H9 (cell line): ENCODE data around the gene NT5DC1. TPM values are rescaled to one million over a fixed set of nuclear protein-coding genes. Genes with fewer than 3 reads are reported as not detected.

Experiments
- DNase-seq: peaks from one replicate; pipeline ENCODE4 v3.0.0-alpha.2; 2017
- H2AFZ ChIP-seq: one replicate; pipeline ENCODE4 v1.6.1; 2013; ENCODE audit warnings: mild to moderate bottlenecking, low read length, control low read depth, moderate library complexity
- H2AK5ac ChIP-seq: 2 replicates; pipeline ENCODE4 v1.6.1; 2013; ENCODE audit warnings: low read length, control low read depth, mixed read lengths; ENCODE audit not compliant: insufficient read length
- H2BK120ac ChIP-seq: one replicate; pipeline ENCODE4 v1.6.1; 2013; ENCODE audit warnings: low read depth, mild to moderate bottlenecking, low read length, control low read depth, inconsistent platforms; ENCODE audit not compliant: poor library complexity, severe bottlenecking
- H2BK12ac ChIP-seq: 2 replicates; pipeline ENCODE4 v1.6.1; 2013; ENCODE audit warnings: low read length, control low read depth, mixed read lengths, low read depth; ENCODE audit not compliant: insufficient read length
- H2BK15ac ChIP-seq: 2 replicates; pipeline ENCODE4 v1.6.1; 2013; ENCODE audit warnings: low read depth, low read length, control low read depth
- H2BK20ac ChIP-seq: one replicate; pipeline ENCODE4 v1.6.1; 2013; ENCODE audit warnings: low read depth, mild to moderate bottlenecking, low read length, control low read depth, inconsistent platforms; ENCODE audit not compliant: poor library complexity, severe bottlenecking
- H2BK5ac ChIP-seq: 2 replicates; pipeline ENCODE4 v1.6.1; 2013; ENCODE audit warnings: low read length, control low read depth, mixed read lengths; ENCODE audit not compliant: insufficient read length
- H3K14ac ChIP-seq: 2 replicates; pipeline ENCODE4 v1.6.1; 2013; ENCODE audit warnings: low read length, control low read depth; ENCODE audit not compliant: insufficient read depth
- H3K18ac ChIP-seq: 2 replicates; pipeline ENCODE4 v1.6.1; 2013; ENCODE audit warnings: low read depth, mild to moderate bottlenecking, mixed read lengths, low read length, control low read depth; ENCODE audit not compliant: insufficient read length
- H3K23ac ChIP-seq: 2 replicates; pipeline ENCODE4 v1.6.1; 2013; ENCODE audit warnings: low read length, control low read depth, mixed read lengths, low read depth; ENCODE audit not compliant: insufficient read length
- H3K23me2 ChIP-seq: 2 replicates; pipeline ENCODE4 v1.6.1; 2013; ENCODE audit warnings: low read depth, mild to moderate bottlenecking, mixed read lengths, low read length, control low read depth; ENCODE audit not compliant: insufficient read length, poor library complexity, severe bottlenecking
- H3K27ac ChIP-seq: 2 replicates; pipeline ENCODE4 v1.5.1; 2013; ENCODE audit warnings: low read length, control low read depth, mixed read lengths, low read depth; ENCODE audit not compliant: insufficient read length
- H3K27me3 ChIP-seq: 2 replicates; pipeline ENCODE4 v1.6.1; 2013; ENCODE audit warnings: low read length, control low read depth, inconsistent platforms; ENCODE audit not compliant: insufficient read depth
- H3K4ac ChIP-seq: 2 replicates; pipeline ENCODE4 v1.6.1; 2013; ENCODE audit warnings: low read depth, mild to moderate bottlenecking, control low read depth, inconsistent platforms, low read length, moderate library complexity
- H3K4me1 ChIP-seq: 2 replicates; pipeline ENCODE4 v1.6.1; 2013; ENCODE audit warnings: low read length, control low read depth, inconsistent platforms; ENCODE audit not compliant: insufficient read depth
- H3K4me2 ChIP-seq: 2 replicates; pipeline ENCODE4 v1.6.1; 2013; ENCODE audit warnings: low read length, control low read depth, mixed read lengths; ENCODE audit not compliant: insufficient read length, insufficient read depth
- H3K56ac ChIP-seq: 2 replicates; pipeline ENCODE4 v1.6.1; 2013; ENCODE audit warnings: low read depth, mild to moderate bottlenecking, mixed read lengths, low read length, control low read depth; ENCODE audit not compliant: insufficient read length
- H3K79me1 ChIP-seq: 2 replicates; pipeline ENCODE4 v1.6.1; 2013; ENCODE audit warnings: low read depth, mild to moderate bottlenecking, moderate library complexity, low read length, control low read depth, inconsistent platforms; ENCODE audit not compliant: insufficient read depth, poor library complexity, severe bottlenecking
- H3K79me2 ChIP-seq: 2 replicates; pipeline ENCODE4 v1.6.1; 2013; ENCODE audit warnings: low read length, control low read depth, inconsistent platforms; ENCODE audit not compliant: insufficient read depth
- H3K9ac ChIP-seq: 2 replicates; pipeline ENCODE4 v1.6.1; 2013; ENCODE audit warnings: low read length, control low read depth, mixed read lengths; ENCODE audit not compliant: insufficient read length; ENCODE audit errors: extremely low read depth
- H3K9me3 ChIP-seq: one replicate; pipeline ENCODE4 v1.6.1; 2013; ENCODE audit warnings: low read depth, low read length, inconsistent platforms; ENCODE audit not compliant: control insufficient read depth
- H3T11ph ChIP-seq: one replicate; pipeline ENCODE4 v1.6.1; 2013; ENCODE audit warnings: mild to moderate bottlenecking, low read length, control low read depth, inconsistent platforms
- H4K20me1 ChIP-seq: one replicate; pipeline ENCODE4 v1.6.1; 2013; ENCODE audit not compliant: control insufficient read depth, insufficient read length, insufficient read depth
- H4K5ac ChIP-seq: 2 replicates; pipeline ENCODE4 v1.6.1; 2013; ENCODE audit warnings: low read depth, mild to moderate bottlenecking, mixed read lengths, low read length, control low read depth; ENCODE audit not compliant: insufficient read length
- H4K8ac ChIP-seq: replicated peaks from 2 replicates; pipeline ENCODE4 v1.6.1; 2013; ENCODE audit warnings: low read length, control low read depth, mixed read lengths, low read depth; ENCODE audit not compliant: insufficient read length
- H4K91ac ChIP-seq: 2 replicates; pipeline ENCODE4 v1.6.1; 2013; ENCODE audit warnings: low read depth, mild to moderate bottlenecking, moderate library complexity, mixed read lengths, low read length, control low read depth; ENCODE audit not compliant: insufficient read length
- H3K27ac Mint-ChIP-seq, 3 experiments: 2 replicates in 2 of 3; 3 replicates in 1 of 3; pipeline ENCODE4 v1.8.0; 2020 to 2021; ENCODE audit warnings: mixed read lengths in 3 of 3, mild to moderate bottlenecking in 1 of 3, moderate library complexity in 1 of 3
- H3K27me3 Mint-ChIP-seq: 2 replicates; pipeline ENCODE4 v1.8.0; 2021; ENCODE audit warnings: low read depth, mild to moderate bottlenecking, moderate library complexity, mixed read lengths
- H3K36me3 Mint-ChIP-seq, 3 experiments: 2 replicates in 2 of 3; 3 replicates in 1 of 3; pipeline ENCODE4 v1.8.0; 2020 to 2021; ENCODE audit warnings: low read depth in 3 of 3, mixed read lengths in 3 of 3; ENCODE audit not compliant: insufficient read depth in 1 of 3
- H3K4me1 Mint-ChIP-seq, 2 experiments: 2 replicates each; pipeline ENCODE4 v1.8.0; 2020; ENCODE audit warnings: mixed read lengths in 2 of 2
- H3K4me3 Mint-ChIP-seq, 2 experiments: 2 replicates in 1 of 2; 3 replicates in 1 of 2; pipeline ENCODE4 v1.8.0; 2020 to 2021; ENCODE audit warnings: mild to moderate bottlenecking in 2 of 2, mixed read lengths in 2 of 2, moderate library complexity in 1 of 2
- H3K9me3 Mint-ChIP-seq, 2 experiments: 2 replicates in 1 of 2; 3 replicates in 1 of 2; pipeline ENCODE4 v1.8.0; 2020; ENCODE audit warnings: mild to moderate bottlenecking in 2 of 2, mixed read lengths in 2 of 2, moderate library complexity in 1 of 2
- WGBS: extraction: QIAGEN DNeasy Blood & Tissue Kit; methylation state at CpG from one replicate; pipeline ENCODE4 v1.1.7; 2013; ENCODE audit warnings: missing lambda C conversion rate, low lambda C conversion rate, mixed read lengths; ENCODE audit not compliant: insufficient read length; ENCODE audit errors: extremely low coverage; 5-methylcytosine and 5-hydroxymethylcytosine counted together
- total RNA-seq: library from RNA; stranded (reverse); gene quantifications from 2 replicates; pipeline ENCODE4 v1.2.1, GENCODE V29; 2021
- TF ChIP-seq, protein P1 (sequence below): fragments of 200-600 bp; sonication (generic); conservative IDR thresholded peaks from 3 replicates; pipeline ENCODE4 v1.8.0; 2021; ENCODE audit warnings: antibody characterized with exemption, mild to moderate bottlenecking

Gene NT5DC1
- total RNA-seq, 1 experiment from 2014 or later, result 64.9 TPM

DNA sequence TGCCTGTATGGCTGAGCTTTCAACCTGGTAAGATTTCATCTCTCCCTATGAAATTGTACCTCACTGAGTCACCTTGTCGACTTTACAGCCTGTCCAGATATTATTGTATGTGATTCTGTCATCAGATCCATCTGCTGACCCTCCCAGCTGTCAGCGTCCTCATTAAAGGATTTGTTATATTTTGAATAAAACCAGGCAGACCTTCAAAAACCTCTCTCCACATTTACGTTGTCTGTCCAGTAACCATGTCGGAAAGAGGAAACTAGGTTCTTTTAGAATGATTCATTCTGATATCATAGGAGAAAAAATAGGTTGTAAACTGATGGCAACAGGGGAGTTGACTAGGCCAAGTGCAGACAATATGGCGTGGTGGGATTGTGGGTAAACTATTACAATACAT lies 114.8 kb downstream of the NT5DC1 start:
- Histone ChIP-seq H2BK120ac (no peak overlapping the region), H3K23me2 (no peaks in the 10 kb centered on the region), H3K18ac (no peak overlapping the region), H2BK5ac (no peak overlapping the region), H3K27me3 (no peaks in the 10 kb centered on the region), H4K5ac (no peak overlapping the region), H3K4ac (no peak overlapping the region), H2AK5ac (no peak overlapping the region), H3K23ac (no peak overlapping the region), H3T11ph (no peak overlapping the region), H3K27ac (no peak overlapping the region), H4K91ac (no peak overlapping the region), H3K79me1 (no peaks in the 10 kb centered on the region), H3K14ac (no peak overlapping the region), H3K9me3 (no peaks in the 10 kb centered on the region), H3K56ac (no peak overlapping the region), H2BK15ac (no peak overlapping the region), H3K79me2 (no peaks in the 10 kb centered on the region), H4K20me1 (no peaks in the 10 kb centered on the region), H3K9ac (no peak overlapping the region), H3K4me2 (no peak overlapping the region), H3K4me1 (no peaks in the 10 kb centered on the region), H2BK20ac (no peak overlapping the region), H4K8ac (no peak overlapping the region), H2BK12ac (no peak overlapping the region), H2AFZ (no peak overlapping the region)
- DNase-seq, result no peak
- TF ChIP-seq, protein P1, sequence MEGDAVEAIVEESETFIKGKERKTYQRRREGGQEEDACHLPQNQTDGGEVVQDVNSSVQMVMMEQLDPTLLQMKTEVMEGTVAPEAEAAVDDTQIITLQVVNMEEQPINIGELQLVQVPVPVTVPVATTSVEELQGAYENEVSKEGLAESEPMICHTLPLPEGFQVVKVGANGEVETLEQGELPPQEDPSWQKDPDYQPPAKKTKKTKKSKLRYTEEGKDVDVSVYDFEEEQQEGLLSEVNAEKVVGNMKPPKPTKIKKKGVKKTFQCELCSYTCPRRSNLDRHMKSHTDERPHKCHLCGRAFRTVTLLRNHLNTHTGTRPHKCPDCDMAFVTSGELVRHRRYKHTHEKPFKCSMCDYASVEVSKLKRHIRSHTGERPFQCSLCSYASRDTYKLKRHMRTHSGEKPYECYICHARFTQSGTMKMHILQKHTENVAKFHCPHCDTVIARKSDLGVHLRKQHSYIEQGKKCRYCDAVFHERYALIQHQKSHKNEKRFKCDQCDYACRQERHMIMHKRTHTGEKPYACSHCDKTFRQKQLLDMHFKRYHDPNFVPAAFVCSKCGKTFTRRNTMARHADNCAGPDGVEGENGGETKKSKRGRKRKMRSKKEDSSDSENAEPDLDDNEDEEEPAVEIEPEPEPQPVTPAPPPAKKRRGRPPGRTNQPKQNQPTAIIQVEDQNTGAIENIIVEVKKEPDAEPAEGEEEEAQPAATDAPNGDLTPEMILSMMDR, result no peak
- no peak overlapping the region for H3K4me3 Mint-ChIP-seq
- WGBS, result no CpG with 5 or more reads among the region's 5 CpGs
- H3K9me3 Mint-ChIP-seq, result no peaks in the 10 kb centered on the region
- no peaks in the 10 kb centered on the region for H3K4me1 Mint-ChIP-seq
- H3K27ac Mint-ChIP-seq, result no peak overlapping the region
- H3K27me3 Mint-ChIP-seq, result no peaks in the 10 kb centered on the region
- no peaks in the 10 kb centered on the region for H3K36me3 Mint-ChIP-seq
